NT2/D1 (cell line): ENCODE measurements around the gene TGFBR1.
A peak's percentile ranks its signal among the peaks of the same experiment; 100 is the strongest.

ENCODE experiments used
- DNase-seq: peaks from one replicate; pipeline ENCODE4 v3.0.0-alpha.2; 2011; ENCODE audit warnings: low read depth, low spot score
- H3K27me3 ChIP-seq: 2 replicates; pipeline ENCODE4 v1.6.0; 2011; ENCODE audit warnings: mild to moderate bottlenecking; ENCODE audit not compliant: insufficient read length, insufficient read depth
- H3K36me3 ChIP-seq: 2 replicates; pipeline ENCODE4 v1.6.1; 2011; ENCODE audit warnings: mild to moderate bottlenecking, low read length, mixed read lengths; ENCODE audit not compliant: insufficient read depth, insufficient read length
- H3K4me1 ChIP-seq: 2 replicates; pipeline ENCODE4 v1.5.1; 2011; ENCODE audit not compliant: insufficient read depth, insufficient read length
- H3K4me3 ChIP-seq: 2 replicates; pipeline ENCODE4 v1.5.1; 2011; ENCODE audit warnings: low read depth; ENCODE audit not compliant: insufficient read length
- H3K9ac ChIP-seq: 2 replicates; pipeline ENCODE4 v1.6.0; 2011; ENCODE audit warnings: low read depth; ENCODE audit not compliant: insufficient read length
- H3K9me3 ChIP-seq: 2 replicates; pipeline ENCODE4 v1.5.1; 2011; ENCODE audit warnings: mild to moderate bottlenecking, low read length; ENCODE audit not compliant: insufficient read depth
- SUZ12 ChIP-seq: IDR thresholded peaks from 2 replicates; pipeline ENCODE4 v1.6.1; 2011; ENCODE audit not compliant: insufficient read length, insufficient read depth; ENCODE audit errors: extremely low read depth
- YY1 ChIP-seq: IDR thresholded peaks from 2 replicates; pipeline ENCODE4 v1.6.1; 2011; ENCODE audit not compliant: insufficient read length, insufficient read depth
- ZNF274 ChIP-seq: IDR thresholded peaks from 2 replicates; pipeline ENCODE4 v1.6.1; 2011; ENCODE audit warnings: mild to moderate bottlenecking, low read depth, low read length

The TGFBR1 gene

DNA sequence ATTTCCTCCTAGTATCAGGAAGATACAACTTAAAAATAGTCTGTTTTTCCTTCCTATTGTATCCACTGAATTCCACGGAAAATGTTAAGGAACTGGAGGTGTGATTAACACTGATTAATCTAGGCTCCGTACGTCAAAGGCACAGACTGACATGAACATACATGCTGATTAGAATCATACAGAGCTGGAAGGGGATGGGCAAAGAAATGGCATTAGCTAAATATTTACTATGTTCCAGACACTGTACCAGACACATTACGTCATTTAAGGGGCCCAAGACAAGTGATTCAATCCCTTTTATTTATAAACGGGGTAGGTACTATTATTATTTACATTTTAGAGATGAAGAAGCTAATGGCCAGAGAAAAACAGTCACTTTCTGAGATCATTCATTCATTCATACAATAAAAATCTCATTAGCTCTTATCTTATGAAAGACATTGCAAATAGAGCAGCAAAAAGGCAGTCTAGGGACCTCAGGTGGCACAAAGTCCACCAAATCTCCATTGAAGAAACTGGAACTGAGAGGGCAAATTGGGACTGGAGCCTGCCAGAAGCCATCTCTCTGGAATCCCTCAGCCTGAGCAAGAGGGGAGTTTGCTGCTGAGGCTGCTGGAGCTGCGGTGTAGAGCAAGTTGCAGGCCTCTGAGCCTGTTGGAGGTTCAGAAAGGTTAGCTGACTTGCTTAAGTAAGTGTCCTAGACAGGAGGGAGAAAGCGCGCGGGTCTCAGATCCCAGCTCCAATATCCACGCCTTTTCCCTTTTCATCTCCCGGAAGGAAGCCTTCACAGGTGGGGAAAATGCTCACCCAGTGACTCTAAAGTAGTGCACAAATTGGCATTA lies 1.6 kb upstream of the TGFBR1 start:
- Histone ChIP-seq H3K27me3 (peaks cover 33% of the 10 kb centered on the region), H3K9ac (no peak overlapping the region), H3K4me1 (no peaks in the 10 kb centered on the region), H3K4me3 (no peak overlapping the region), H3K9me3 (no peaks in the 10 kb centered on the region), H3K36me3 (no peaks in the 10 kb centered on the region)
- no peak for DNase-seq
- TF ChIP-seq ZNF274 (no peak), SUZ12 (no peak), YY1 (no peak)

DNA sequence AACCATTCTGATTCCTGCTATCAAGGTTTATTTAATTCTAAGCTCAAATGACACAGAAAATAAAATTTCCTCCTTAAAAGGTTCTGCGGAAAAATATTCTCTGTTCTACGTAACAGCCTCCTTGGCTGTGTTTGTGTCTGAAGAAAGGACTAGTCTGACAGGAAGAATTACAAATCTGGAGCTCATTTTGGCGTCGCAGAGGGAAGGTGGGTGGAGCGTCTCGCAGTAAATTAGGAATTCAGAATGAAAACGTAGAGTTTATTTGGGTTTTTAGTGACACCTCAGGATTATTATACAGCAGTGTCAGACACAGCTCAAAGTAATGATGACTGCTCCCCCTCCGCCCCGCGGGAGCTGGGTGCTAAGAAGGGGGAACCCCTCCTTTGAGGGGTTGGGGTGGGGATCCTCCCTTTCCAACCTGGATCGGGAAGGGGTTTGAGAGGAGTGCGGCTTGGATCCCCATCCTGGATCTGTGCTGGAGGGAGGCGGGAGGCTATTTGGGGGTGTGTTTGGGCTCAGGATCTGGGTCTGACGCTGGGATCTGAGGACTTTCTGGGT lies 933 bp upstream of the TGFBR1 start:
- TF ChIP-seq ZNF274: no peak
- Histone ChIP-seq H3K36me3 (no peaks in the 10 kb centered on the region), H3K4me1 (no peaks in the 10 kb centered on the region), H3K27me3 (peaks cover 33% of the 10 kb centered on the region), H3K9me3 (no peaks in the 10 kb centered on the region), H3K9ac (peak overlapping the region; percentile 71), H3K4me3 (peak overlapping the region; percentile 58)
- DNase-seq: no peak

DNA sequence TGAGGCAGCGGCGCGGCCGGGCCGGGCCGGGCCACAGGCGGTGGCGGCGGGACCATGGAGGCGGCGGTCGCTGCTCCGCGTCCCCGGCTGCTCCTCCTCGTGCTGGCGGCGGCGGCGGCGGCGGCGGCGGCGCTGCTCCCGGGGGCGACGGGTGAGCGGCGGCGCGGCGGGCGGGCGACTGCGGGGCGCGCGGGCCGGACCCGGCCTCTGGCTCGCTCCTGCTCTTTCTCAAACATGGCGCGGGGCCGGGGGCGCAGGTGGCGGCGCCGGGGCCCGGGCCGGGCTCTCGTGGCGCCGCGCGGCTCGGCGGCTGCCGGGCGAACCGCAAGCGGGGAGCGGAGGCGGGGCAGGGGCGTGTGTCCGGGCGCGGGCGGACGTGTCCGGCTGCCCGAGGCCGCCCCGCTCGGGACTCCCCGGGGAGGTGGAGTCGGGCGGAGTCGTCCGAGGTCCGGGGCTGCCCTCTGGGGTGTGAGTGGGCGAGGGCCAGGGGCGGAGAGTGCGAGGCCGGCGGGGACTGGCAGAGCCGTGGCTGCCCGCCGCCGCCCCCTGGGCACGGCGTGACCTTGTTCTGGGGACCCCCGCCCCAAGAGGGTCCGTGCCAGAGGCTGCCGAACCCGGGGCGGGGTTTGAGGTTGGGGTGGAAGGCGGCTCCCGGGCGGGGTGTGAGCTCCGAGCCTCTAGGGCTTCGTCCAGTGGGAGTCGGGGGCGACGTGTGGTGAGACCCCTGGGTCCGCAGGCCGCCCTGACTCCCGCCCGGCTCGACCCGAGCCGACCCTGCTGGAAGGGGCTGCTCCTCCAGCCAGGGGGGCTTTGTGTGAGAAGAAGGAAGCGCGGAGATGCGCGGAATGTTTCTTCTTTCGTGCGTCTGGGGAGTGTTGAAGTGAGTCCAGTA lies 485 bp downstream of the TGFBR1 start:
- Histone ChIP-seq H3K27me3 (peaks cover 33% of the 10 kb centered on the region), H3K4me1 (no peaks in the 10 kb centered on the region), H3K36me3 (peaks cover 2% of the 10 kb centered on the region), H3K9ac (peak overlapping the region; percentile 76), H3K4me3 (peak overlapping the region; percentile 77), H3K9me3 (no peaks in the 10 kb centered on the region)
- no peak for TF ChIP-seq SUZ12
- TF ChIP-seq ZNF274: no peak
- TF ChIP-seq YY1: no peak
- peak; percentile 20 for DNase-seq

DNA sequence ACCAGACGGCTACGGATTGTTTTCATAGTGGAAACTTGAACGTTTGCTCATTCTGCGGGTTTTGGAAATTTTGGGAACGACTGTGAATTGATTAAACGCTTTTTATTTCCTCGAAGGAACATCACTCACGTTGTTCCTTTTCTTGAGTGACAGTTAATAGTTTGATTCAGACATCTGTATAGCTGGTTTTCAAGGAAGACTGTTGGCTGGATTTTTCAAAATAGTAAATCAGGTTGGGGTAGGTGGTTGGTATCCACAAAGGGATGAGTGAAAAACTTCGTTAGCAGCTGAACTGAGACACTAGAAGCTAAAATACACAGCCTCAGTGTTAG lies 1.1 kb downstream of the TGFBR1 start:
- H3K4me1 ChIP-seq: no peaks in the 10 kb centered on the region

DNA sequence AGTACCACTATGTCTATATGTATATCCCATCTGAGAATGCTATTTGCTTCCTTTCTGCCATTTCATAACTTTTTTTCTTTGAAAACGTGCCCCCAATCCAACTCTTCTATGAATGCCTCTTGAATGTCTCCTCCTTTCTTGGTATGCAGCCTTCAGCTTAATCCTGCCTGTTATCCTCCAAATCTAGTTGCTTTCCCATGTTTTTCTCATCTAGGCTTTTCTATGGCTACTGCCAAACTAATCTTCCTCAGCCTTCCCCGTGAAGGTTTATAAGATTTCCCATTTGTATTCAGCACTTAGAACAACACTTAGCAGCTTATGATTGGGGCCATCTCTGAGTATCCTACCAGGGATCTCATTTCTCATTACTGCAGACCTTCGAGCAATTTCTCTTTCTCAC lies 2.5 kb downstream of the TGFBR1 start:
- Histone ChIP-seq H3K4me1 (no peaks in the 10 kb centered on the region), H3K4me3 (no peak overlapping the region), H3K27me3 (peaks cover 28% of the 10 kb centered on the region), H3K36me3 (peaks cover 8% of the 10 kb centered on the region), H3K9ac (no peak overlapping the region), H3K9me3 (no peaks in the 10 kb centered on the region)
- DNase-seq: no peak
- TF ChIP-seq SUZ12 (no peak), YY1 (no peak), ZNF274 (no peak)

More for the DNA sequence above, 1.1 kb downstream of the TGFBR1 start:
- Histone ChIP-seq H3K9ac (peak overlapping the region; percentile 76), H3K27me3 (peaks cover 33% of the 10 kb centered on the region), H3K9me3 (no peaks in the 10 kb centered on the region), H3K36me3 (peaks cover 8% of the 10 kb centered on the region), H3K4me3 (peak overlapping the region; percentile 77)
- no peak for DNase-seq
- TF ChIP-seq YY1 (no peak), SUZ12 (no peak), ZNF274 (no peak)

DNA sequence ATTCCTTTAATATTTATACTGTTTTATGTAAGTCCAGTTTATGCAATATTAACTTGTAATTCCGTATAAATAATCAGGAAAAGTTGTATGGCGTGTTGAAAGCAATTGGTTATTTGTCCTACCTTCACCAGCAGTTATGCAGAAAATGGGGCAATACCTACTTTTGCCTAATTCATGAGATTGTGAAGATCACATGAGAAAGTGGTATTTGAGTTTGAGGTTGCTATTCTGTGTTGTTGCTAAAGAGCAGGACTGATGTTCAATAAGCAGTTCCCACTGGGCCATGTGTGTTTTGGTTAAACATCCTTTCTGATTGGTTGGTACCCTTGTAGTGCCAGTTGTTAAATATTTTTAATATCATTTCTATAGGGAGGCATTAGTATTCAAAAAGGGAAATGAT lies 3.2 kb downstream of the TGFBR1 start:
- DNase-seq: no peak
- no peaks in the 10 kb centered on the region for H3K4me1 ChIP-seq
- H3K4me3 ChIP-seq: no peak overlapping the region
- TF ChIP-seq YY1: no peak
- no peak for TF ChIP-seq ZNF274
- no peak for TF ChIP-seq SUZ12
- no peaks in the 10 kb centered on the region for H3K9me3 ChIP-seq
- H3K9ac ChIP-seq: no peak overlapping the region
- H3K36me3 ChIP-seq: peaks cover 8% of the 10 kb centered on the region
- peaks cover 25% of the 10 kb centered on the region for H3K27me3 ChIP-seq

DNA sequence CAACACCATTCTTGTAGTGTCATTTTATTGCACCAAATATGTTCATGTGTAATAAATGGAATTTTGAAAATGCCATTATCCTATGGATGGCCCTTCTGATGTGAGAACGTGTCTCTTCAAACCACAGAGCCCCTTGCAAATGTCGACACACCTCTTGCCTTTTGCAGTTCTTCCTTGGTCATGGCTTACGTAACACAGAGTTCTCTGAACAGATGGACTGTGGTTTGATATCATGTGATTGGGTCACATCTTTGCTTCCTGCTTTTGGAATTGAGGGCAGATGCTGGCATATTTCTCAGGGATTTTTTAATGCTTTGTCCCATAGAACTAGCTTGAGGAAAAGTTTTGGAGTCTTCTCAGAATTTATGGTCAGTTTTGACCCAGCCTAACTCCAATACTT lies 4.6 kb downstream of the TGFBR1 start:
- Histone ChIP-seq H3K4me1 (no peaks in the 10 kb centered on the region), H3K36me3 (peaks cover 8% of the 10 kb centered on the region), H3K4me3 (no peak overlapping the region), H3K9ac (no peak overlapping the region), H3K9me3 (no peaks in the 10 kb centered on the region), H3K27me3 (peaks cover 12% of the 10 kb centered on the region)
- DNase-seq: no peak
- TF ChIP-seq SUZ12 (no peak), ZNF274 (no peak)
